GM19455 (cell line): ENCODE measurements around the gene PPARG.
"Not testable (repeated sequence)": the region's sequence is repeated elsewhere in the genome, so short reads cannot be mapped to it uniquely, and the experiment has no call there.

ENCODE experiments used
- ATAC-seq: cut with Tn5 transposase; IDR thresholded peaks from one replicate; pipeline ENCODE4 v1.9.1; 2021; ENCODE audit not compliant: unreplicated experiment

The PPARG gene

GRCh38 chr3:12437861-12438260, 149.0 kb downstream of the PPARG start:
- no peak for ATAC-seq

GRCh38 chr3:12438318-12438717, 149.4 kb downstream of the PPARG start:
- ATAC-seq = no peak

- no peak for ATAC-seq
These were observed 150.5 kb downstream of the PPARG start for GRCh38 chr3:12439161-12439940.

- ATAC-seq = no peak
These were observed 152.3 kb downstream of the PPARG start for GRCh38 chr3:12440927-12441714.

- no peak for ATAC-seq
These were observed 154.0 kb downstream of the PPARG start for GRCh38 chr3:12442654-12443501.

- no peak for ATAC-seq
These were observed 155.1 kb downstream of the PPARG start for GRCh38 chr3:12443781-12444522.

- no peak for ATAC-seq
These were observed 156.0 kb downstream of the PPARG start for GRCh38 chr3:12444582-12445471.

GRCh38 chr3:12445523-12446240, 156.8 kb downstream of the PPARG start:
- no peak for ATAC-seq

GRCh38 chr3:12446298-12446697, 157.4 kb downstream of the PPARG start:
- ATAC-seq = no peak

- ATAC-seq = no peak
These were observed 158.2 kb downstream of the PPARG start for GRCh38 chr3:12447075-12447474.

- ATAC-seq = not testable (repeated sequence)
These were observed 159.7 kb downstream of the PPARG start for GRCh38 chr3:12448404-12449202.

- no peak for ATAC-seq
These were observed 161.2 kb downstream of the PPARG start for GRCh38 chr3:12449889-12450682.

- ATAC-seq = no peak
These were observed 162.6 kb downstream of the PPARG start for GRCh38 chr3:12451481-12451880.

- no peak for ATAC-seq
These were observed 163.1 kb downstream of the PPARG start for GRCh38 chr3:12451960-12452359.

- no peak for ATAC-seq
These were observed 163.8 kb downstream of the PPARG start for GRCh38 chr3:12452361-12453330.
